Suprapubic skin (tissue), 4 donors: ENCODE measurements around the gene HSD17B8. TPM values are rescaled to one million over a fixed set of nuclear protein-coding genes. Genes with fewer than 3 reads are reported as not detected.
A peak's percentile ranks its signal among the peaks of the same experiment; 100 is the strongest.

ENCODE experiments used
- DNase-seq, 2 donors: peaks; one replicate each; pipeline ENCODE4 v3.0.0-alpha.2; 2019; ENCODE audit warnings: low spot score in 2 of 2
- H3K27ac ChIP-seq: fragments of 200-600 bp; sonication (generic); one replicate; pipeline ENCODE4 v1.5.1; 2019
- H3K27me3 ChIP-seq: fragments of 200-600 bp; sonication (generic); one replicate; pipeline ENCODE4 v1.5.1; 2019
- H3K36me3 ChIP-seq: fragments of 200-600 bp; sonication (generic); one replicate; pipeline ENCODE4 v1.5.1; 2019
- H3K4me1 ChIP-seq: fragments of 200-600 bp; sonication (generic); one replicate; pipeline ENCODE4 v1.5.1; 2019
- H3K4me3 ChIP-seq: fragments of 200-600 bp; sonication (generic); one replicate; pipeline ENCODE4 v1.5.1; 2019; ENCODE audit warnings: mild to moderate bottlenecking
- H3K9me3 ChIP-seq: fragments of 200-600 bp; sonication (generic); one replicate; pipeline ENCODE4 v1.5.1; 2019
- EP300 ChIP-seq: sonication (generic); formaldehyde crosslinking; IDR thresholded peaks from one replicate; pipeline ENCODE4 v1.6.1; 2017; ENCODE audit warnings: antibody characterized with exemption
- POLR2A ChIP-seq, 2 donors: fragments of 450-650 bp; IDR thresholded peaks; one replicate each; pipeline ENCODE4 v1.6.1; 2017; ENCODE audit warnings: antibody characterized with exemption in 2 of 2, mild to moderate bottlenecking in 2 of 2, moderate library complexity in 2 of 2
- POLR2AphosphoS5 ChIP-seq, 3 donors: sonication (generic); formaldehyde crosslinking; IDR thresholded peaks; one replicate each; pipeline ENCODE4 v1.6.1; 2017; ENCODE audit warnings: antibody characterized with exemption in 3 of 3
- WGBS: methylation state at CpG from one replicate; pipeline ENCODE4 v1.1.5; 2018; 5-methylcytosine and 5-hydroxymethylcytosine counted together
- total RNA-seq, 4 donors: library from RNA; depleted of rRNA; stranded (reverse); fragments of >200 nt; gene quantifications; one replicate each; pipeline ENCODE4 v1.1.0, GENCODE V29; 2016
- TF ChIP-seq, protein P1 (sequence below), 2 donors: fragments of 200-600 bp in 1 of 2; fragments of 450-650 bp in 1 of 2; sonication (generic) in 1 of 2; IDR thresholded peaks; one replicate each; pipeline ENCODE4 v1.5.1; 2016 to 2019; ENCODE audit warnings: antibody characterized with exemption in 2 of 2, mild to moderate bottlenecking in 1 of 2, moderate library complexity in 1 of 2

HSD17B8 gene
- total RNA-seq, 4 donors from 2014 or later, result 26.2 to 66.0 (median 50.5) TPM

DNA sequence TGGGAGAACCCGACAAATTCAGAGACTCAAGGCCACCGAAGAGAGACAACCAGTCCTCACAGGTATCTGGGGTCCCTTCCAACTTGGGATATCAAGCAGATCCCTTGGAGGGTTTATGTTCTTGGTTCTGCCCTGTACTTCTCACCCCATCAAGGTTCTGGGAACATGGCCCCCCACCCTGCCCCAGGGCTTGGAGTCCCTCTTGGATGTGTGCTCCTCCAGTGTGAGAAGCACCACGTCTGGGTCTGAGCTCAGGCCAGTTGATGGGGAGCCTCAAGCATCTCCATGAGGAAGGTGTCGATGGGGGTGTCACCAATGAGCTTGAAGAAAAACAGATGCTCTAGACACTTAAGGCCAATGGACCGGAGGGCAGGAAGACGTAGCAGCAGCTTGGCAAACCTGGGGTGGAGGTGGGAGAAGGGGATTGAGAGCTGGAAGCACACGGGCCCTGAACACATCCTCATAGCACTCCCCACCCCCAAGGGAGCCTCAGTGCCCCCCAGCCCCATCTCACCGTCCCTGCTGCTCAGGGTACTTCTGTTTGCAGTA is 9.9 kb upstream of the HSD17B8 start:
- Histone ChIP-seq H3K4me1 (peaks cover 40% of the 10 kb centered on the region), H3K27me3 (peaks cover 13% of the 10 kb centered on the region), H3K9me3 (no peaks in the 10 kb centered on the region), H3K4me3 (no peak overlapping the region), H3K27ac (no peak overlapping the region), H3K36me3 (peaks cover 27% of the 10 kb centered on the region)
- TF ChIP-seq EP300 (no peak), POLR2AphosphoS5 (IDR thresholded peaks at IDR 0.05) (no peak), POLR2A (IDR thresholded peaks at IDR 0.05) (no peak)
- TF ChIP-seq, protein P1, sequence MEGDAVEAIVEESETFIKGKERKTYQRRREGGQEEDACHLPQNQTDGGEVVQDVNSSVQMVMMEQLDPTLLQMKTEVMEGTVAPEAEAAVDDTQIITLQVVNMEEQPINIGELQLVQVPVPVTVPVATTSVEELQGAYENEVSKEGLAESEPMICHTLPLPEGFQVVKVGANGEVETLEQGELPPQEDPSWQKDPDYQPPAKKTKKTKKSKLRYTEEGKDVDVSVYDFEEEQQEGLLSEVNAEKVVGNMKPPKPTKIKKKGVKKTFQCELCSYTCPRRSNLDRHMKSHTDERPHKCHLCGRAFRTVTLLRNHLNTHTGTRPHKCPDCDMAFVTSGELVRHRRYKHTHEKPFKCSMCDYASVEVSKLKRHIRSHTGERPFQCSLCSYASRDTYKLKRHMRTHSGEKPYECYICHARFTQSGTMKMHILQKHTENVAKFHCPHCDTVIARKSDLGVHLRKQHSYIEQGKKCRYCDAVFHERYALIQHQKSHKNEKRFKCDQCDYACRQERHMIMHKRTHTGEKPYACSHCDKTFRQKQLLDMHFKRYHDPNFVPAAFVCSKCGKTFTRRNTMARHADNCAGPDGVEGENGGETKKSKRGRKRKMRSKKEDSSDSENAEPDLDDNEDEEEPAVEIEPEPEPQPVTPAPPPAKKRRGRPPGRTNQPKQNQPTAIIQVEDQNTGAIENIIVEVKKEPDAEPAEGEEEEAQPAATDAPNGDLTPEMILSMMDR (IDR thresholded peaks at IDR 0.05), result no peak
- DNase-seq, result no peak
- 79% methylated on average over 7 of the region's 8 CpGs for WGBS

DNA sequence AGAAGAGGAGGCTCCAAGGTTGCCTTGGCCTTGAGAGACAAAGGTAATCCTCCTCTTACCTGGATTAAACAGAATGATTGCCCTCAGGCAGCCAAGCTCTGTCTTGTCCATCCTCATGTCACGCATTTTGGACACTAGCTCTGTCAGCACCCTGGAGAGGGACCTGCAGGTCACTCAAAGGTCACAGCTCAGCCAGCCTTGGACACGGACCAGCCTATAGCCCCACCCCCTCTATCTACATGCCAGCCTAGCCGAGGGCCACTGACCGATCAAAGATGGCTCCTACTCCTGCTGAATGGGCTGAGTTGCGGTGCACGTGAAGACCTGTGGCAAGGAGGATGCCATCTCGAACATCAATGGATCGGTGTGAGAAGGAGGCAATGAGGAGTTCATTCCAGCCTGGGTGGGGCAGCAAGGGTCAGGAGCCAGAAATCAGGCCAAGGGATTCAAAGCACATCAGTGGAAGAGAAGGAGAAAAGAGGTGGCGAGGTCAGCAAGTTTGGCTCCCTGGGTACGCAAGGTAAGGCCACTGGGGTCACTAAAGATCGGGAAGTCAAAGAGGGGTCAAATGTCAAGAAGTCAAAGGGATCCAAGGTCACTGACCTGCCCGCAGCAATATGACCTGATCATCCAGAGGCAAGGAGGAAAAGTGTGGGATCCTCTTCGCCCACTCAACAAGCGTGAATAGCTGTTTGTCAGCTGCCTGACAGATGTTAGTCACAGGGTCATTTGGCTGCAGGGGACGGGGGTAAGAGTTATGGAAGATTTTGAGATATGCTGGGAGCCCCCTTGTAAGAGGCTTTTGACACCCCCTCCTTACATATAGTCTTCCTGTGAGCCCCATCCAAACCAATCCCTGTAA is 8.9 kb upstream of the HSD17B8 start:
- Histone ChIP-seq H3K27me3 (peaks cover 13% of the 10 kb centered on the region), H3K4me3 (no peak overlapping the region), H3K27ac (no peak overlapping the region), H3K4me1 (peaks cover 45% of the 10 kb centered on the region), H3K36me3 (peaks cover 27% of the 10 kb centered on the region), H3K9me3 (no peaks in the 10 kb centered on the region)
- WGBS, result 80% methylated on average over 12 of the region's 15 CpGs
- no peak for TF ChIP-seq EP300
- no peak for TF ChIP-seq POLR2AphosphoS5 (IDR thresholded peaks at IDR 0.05)
- no peak for TF ChIP-seq POLR2A (IDR thresholded peaks at IDR 0.05)
- TF ChIP-seq, protein P1 (IDR thresholded peaks at IDR 0.05), result no peak
- DNase-seq, result no peak

DNA sequence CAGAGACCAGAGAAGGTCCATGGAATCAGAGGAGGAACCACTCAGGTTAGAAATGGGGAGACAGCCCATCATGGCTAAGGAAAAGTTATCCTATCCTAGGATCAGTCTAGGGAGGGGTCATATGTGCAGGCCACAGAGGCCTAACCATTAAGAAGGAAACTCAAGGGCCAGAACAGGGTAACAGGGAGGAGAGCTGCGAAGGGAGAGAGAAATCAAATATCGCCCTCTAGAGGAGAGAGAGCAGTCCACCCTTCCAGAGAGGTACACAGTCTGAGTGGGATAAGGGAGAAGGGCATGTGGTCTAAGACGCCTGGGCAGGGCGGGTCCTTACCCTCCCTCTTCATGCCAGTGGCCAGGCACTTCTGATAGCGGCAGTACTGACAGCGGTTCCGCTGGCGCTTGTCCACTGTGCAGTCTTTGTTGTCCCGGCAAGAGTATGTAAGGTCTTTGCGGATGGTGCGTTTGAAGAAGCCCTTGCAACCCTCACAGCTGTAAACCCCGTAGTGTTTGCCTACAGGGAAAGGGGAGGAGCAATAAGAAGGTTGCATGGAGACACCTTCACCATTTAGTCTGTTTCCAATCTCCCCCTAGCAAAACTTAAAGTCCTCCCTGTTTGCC is 6.9 kb upstream of the HSD17B8 start:
- H3K27ac ChIP-seq, result no peak overlapping the region
- H3K36me3 ChIP-seq, result peaks cover 33% of the 10 kb centered on the region
- TF ChIP-seq POLR2AphosphoS5 (IDR thresholded peaks at IDR 0.05) (no peak), EP300 (no peak)
- TF ChIP-seq, protein P1 (IDR thresholded peaks at IDR 0.05), result peak; percentile 40 to 70
- peaks cover 53% of the 10 kb centered on the region for H3K4me1 ChIP-seq
- H3K9me3 ChIP-seq, result no peaks in the 10 kb centered on the region
- DNase-seq, result no peak
- H3K27me3 ChIP-seq, result no peaks in the 10 kb centered on the region
- no peak overlapping the region for H3K4me3 ChIP-seq
- WGBS, result 21% methylated on average over 11 of the region's 12 CpGs

DNA sequence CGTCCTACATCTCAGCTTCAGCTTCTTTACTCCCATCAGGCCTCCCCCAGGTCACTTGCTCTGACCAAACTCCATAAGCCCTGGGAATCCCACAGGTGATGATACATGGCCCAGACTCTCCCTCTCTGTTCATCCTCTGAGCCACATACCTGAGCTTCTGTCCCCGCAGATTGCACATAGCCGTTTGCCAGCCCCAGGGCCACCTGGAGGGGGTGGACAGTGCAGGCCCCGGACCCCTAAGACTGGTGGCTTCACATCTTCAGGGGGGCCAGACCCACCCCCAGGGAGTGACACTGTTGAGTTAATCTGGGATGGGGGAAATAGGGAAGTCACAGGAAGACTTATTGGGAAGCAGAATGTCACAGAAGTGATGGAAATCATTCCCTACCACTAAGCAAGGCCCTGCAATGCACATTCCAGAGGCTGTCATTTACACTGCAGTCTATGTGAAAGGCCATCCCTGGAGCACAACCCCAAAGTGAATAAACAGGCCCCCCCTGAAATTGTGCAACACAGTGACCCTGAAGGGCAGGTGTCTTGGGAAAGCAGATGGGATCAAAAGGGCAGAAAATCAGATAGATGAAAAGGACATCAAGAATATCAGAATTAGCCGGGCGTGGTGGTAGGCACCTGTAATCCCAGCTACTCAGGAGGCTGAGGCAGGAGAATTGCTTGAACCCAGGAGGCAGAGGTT is 6.1 kb upstream of the HSD17B8 start:
- peaks cover 41% of the 10 kb centered on the region for H3K36me3 ChIP-seq
- no peak overlapping the region for H3K27ac ChIP-seq
- DNase-seq, result no peak
- TF ChIP-seq EP300, result no peak
- TF ChIP-seq, protein P1 (IDR thresholded peaks at IDR 0.05), result no peak
- no peak for TF ChIP-seq POLR2AphosphoS5 (IDR thresholded peaks at IDR 0.05)
- TF ChIP-seq POLR2A (IDR thresholded peaks at IDR 0.05), result no peak
- no peak overlapping the region for H3K4me3 ChIP-seq
- 68% methylated on average over 6 of the region's 6 CpGs for WGBS
- H3K4me1 ChIP-seq, result peaks cover 45% of the 10 kb centered on the region
- no peaks in the 10 kb centered on the region for H3K27me3 ChIP-seq
- no peaks in the 10 kb centered on the region for H3K9me3 ChIP-seq
